IMR-90 (cell line): ENCODE data around the gene AKAP13. TPM values are rescaled to one million over a fixed set of nuclear protein-coding genes. Genes with fewer than 3 reads are reported as not detected.

ENCODE experiments used
- ATAC-seq: fragments of 200-7000 bp; cut with Tn5 transposase; 2 replicates; pipeline ENCODE4 v1.9.1; 2020; ENCODE audit warnings: low read depth, mild to moderate bottlenecking, moderate library complexity
- BruUV-seq: library from RNA; stranded (reverse); fragments of 400-500 nt; replicated peaks from 2 replicates; lab custom pipeline; 2021; lab: Mats Ljungman, UMichigan
- CTCF ChIA-PET: fragments of 300-600 bp; formaldehyde crosslinking; extraction: SDS; loops from one replicate; lab custom pipeline; 2021; ENCODE audit warnings: antibody characterized with exemption; lab: Yijun Ruan, JAX
- POLR2A ChIA-PET: fragments of 300-600 bp; sonication (Branson Sonifier 250); formaldehyde crosslinking; loops from one replicate; lab custom pipeline; 2022; ENCODE audit warnings: antibody characterized with exemption; ENCODE audit not compliant: unreplicated experiment; lab: Charles Lee
- DNase-seq: peaks from one replicate; pipeline ENCODE4 v3.0.0; 2013
- H2AFZ ChIP-seq: replicated peaks from 2 replicates; pipeline ENCODE3; 2013; ENCODE audit warnings: low read length, mild to moderate bottlenecking; ENCODE audit not compliant: poor library complexity
- H2AK5ac ChIP-seq: 2 replicates; pipeline ENCODE4 v1.6.1; 2013; ENCODE audit warnings: low read depth, low read length, inconsistent platforms
- H2AK9ac ChIP-seq: replicated peaks from 2 replicates; pipeline ENCODE3; 2013; ENCODE audit warnings: mild to moderate bottlenecking, low read depth, low read length, moderate library complexity; ENCODE audit not compliant: poor library complexity
- H2BK120ac ChIP-seq: 2 replicates; pipeline ENCODE4 v1.6.1; 2013; ENCODE audit warnings: low read depth, low read length, inconsistent platforms
- H2BK15ac ChIP-seq: 3 replicates; pipeline ENCODE4 v1.6.1; 2013; ENCODE audit warnings: low read depth, low read length, inconsistent platforms
- H2BK20ac ChIP-seq: 2 replicates; pipeline ENCODE4 v1.6.1; 2013; ENCODE audit warnings: low read depth, mild to moderate bottlenecking, inconsistent platforms, low read length, moderate library complexity
- H2BK5ac ChIP-seq: 2 replicates; pipeline ENCODE4 v1.6.1; 2013; ENCODE audit warnings: mild to moderate bottlenecking, low read depth, low read length, inconsistent platforms; ENCODE audit not compliant: poor library complexity, severe bottlenecking
- H3K14ac ChIP-seq: replicated peaks from 2 replicates; pipeline ENCODE4 v1.6.1; 2013; ENCODE audit warnings: low read depth, low read length, inconsistent platforms
- H3K18ac ChIP-seq: 2 replicates; pipeline ENCODE4 v1.6.1; 2013; ENCODE audit warnings: low read depth, low read length, control low read depth
- H3K23ac ChIP-seq: 2 replicates; pipeline ENCODE4 v1.6.1; 2013; ENCODE audit warnings: low read depth, low read length, inconsistent platforms
- H3K27ac ChIP-seq: 2 replicates; pipeline ENCODE4 v1.5.1; 2013; ENCODE audit warnings: mild to moderate bottlenecking, control low read depth, low read length; ENCODE audit not compliant: insufficient read depth
- H3K27me3 ChIP-seq: 2 replicates; pipeline ENCODE4 v1.6.1; 2013; ENCODE audit warnings: low read length; ENCODE audit not compliant: control insufficient read depth, insufficient read depth
- H3K36me3 ChIP-seq: 2 replicates; pipeline ENCODE4 v1.6.1; 2013; ENCODE audit warnings: low read length, mixed read lengths; ENCODE audit not compliant: control insufficient read depth, insufficient read depth
- H3K4ac ChIP-seq: 2 replicates; pipeline ENCODE4 v1.6.1; 2013; ENCODE audit warnings: low read depth, low read length, inconsistent platforms
- H3K4me1 ChIP-seq: 2 replicates; pipeline ENCODE4 v1.6.1; 2013; ENCODE audit warnings: low read length, mixed read lengths; ENCODE audit not compliant: control insufficient read depth, insufficient read depth
- H3K4me2 ChIP-seq: 2 replicates; pipeline ENCODE4 v1.6.1; 2013; ENCODE audit warnings: low read depth, mild to moderate bottlenecking, control low read depth, low read length, moderate library complexity
- H3K4me3 ChIP-seq: 2 replicates; pipeline ENCODE4 v1.5.1; 2013; ENCODE audit warnings: low read depth, mild to moderate bottlenecking, control low read depth, low read length, moderate library complexity; ENCODE audit not compliant: insufficient read depth
- H3K56ac ChIP-seq: 2 replicates; pipeline ENCODE4 v1.6.1; 2013; ENCODE audit warnings: low read length, inconsistent platforms; ENCODE audit not compliant: insufficient read depth; ENCODE audit errors: extremely low read depth
- H3K79me1 ChIP-seq, 2 experiments: 2 replicates each; pipeline ENCODE4 v1.6.1; 2013; ENCODE audit warnings: low read length in 2 of 2, inconsistent platforms in 1 of 2, low read depth in 1 of 2
- H3K9ac ChIP-seq: 2 replicates; pipeline ENCODE4 v1.6.1; 2013; ENCODE audit warnings: low read depth, low read length, control low read depth
- H3K9me1 ChIP-seq: 2 replicates; pipeline ENCODE4 v1.6.1; 2013; ENCODE audit warnings: low read length, inconsistent platforms; ENCODE audit not compliant: insufficient read depth
- H3K9me3 ChIP-seq: 2 replicates; pipeline ENCODE4 v1.6.1; 2013; ENCODE audit warnings: low read length; ENCODE audit not compliant: control insufficient read depth, insufficient read depth
- H4K20me1 ChIP-seq: 2 replicates; pipeline ENCODE4 v1.6.1; 2013; ENCODE audit warnings: low read length, inconsistent platforms; ENCODE audit not compliant: insufficient read depth
- H4K5ac ChIP-seq: 2 replicates; pipeline ENCODE4 v1.6.1; 2013; ENCODE audit warnings: mild to moderate bottlenecking, low read depth, low read length, control low read depth
- H4K8ac ChIP-seq, 2 experiments: 2 replicates each; pipeline ENCODE4 v1.6.1; 2013; ENCODE audit warnings: low read depth in 2 of 2, low read length in 2 of 2, control low read depth in 1 of 2, inconsistent platforms in 1 of 2
- H4K91ac ChIP-seq: 2 replicates; pipeline ENCODE4 v1.6.1; 2013; ENCODE audit warnings: low read depth, low read length, inconsistent platforms; ENCODE audit not compliant: insufficient read depth
- BHLHE40 ChIP-seq: fragments of 150-350 bp; IDR thresholded peaks from 2 replicates; pipeline ENCODE4 v1.6.1; 2016; ENCODE audit warnings: mild to moderate bottlenecking, low read depth, low read length
- CEBPB ChIP-seq: IDR thresholded peaks from 2 replicates; pipeline ENCODE4 v1.6.1; 2012; ENCODE audit warnings: low read depth, low read length, improper control_type of control experiment
- CHD1 ChIP-seq: IDR thresholded peaks from 2 replicates; pipeline ENCODE4 v1.6.1; 2012; ENCODE audit warnings: low read depth, low read length, improper control_type of control experiment
- CTCF ChIP-seq: conservative IDR thresholded peaks from 2 replicates; pipeline ENCODE4 v1.5.1; 2012; ENCODE audit warnings: mild to moderate bottlenecking, low read depth, low read length, improper control_type of control experiment
- FOS ChIP-seq: fragments of 150-350 bp; IDR thresholded peaks from 2 replicates; pipeline ENCODE4 v1.6.1; 2016; ENCODE audit warnings: low read depth, low read length
- MAFK ChIP-seq: IDR thresholded peaks from 2 replicates; pipeline ENCODE4 v1.6.1; 2012; ENCODE audit warnings: low read depth, low read length, improper control_type of control experiment
- MAZ ChIP-seq: IDR thresholded peaks from 2 replicates; pipeline ENCODE4 v1.6.1; 2012; ENCODE audit warnings: low read depth, mild to moderate bottlenecking, low read length, improper control_type of control experiment, moderate library complexity, borderline replicate concordance
- NFE2L2 ChIP-seq: fragments of 150-350 bp; IDR thresholded peaks from 2 replicates; pipeline ENCODE4 v1.6.1; 2016; ENCODE audit warnings: low read depth, mild to moderate bottlenecking, low read length
- RFX5 ChIP-seq: IDR thresholded peaks from 2 replicates; pipeline ENCODE4 v1.8.0; 2012; ENCODE audit warnings: low read depth, mild to moderate bottlenecking, low read length, moderate library complexity
- WGBS, 2 experiments: methylation state at CpG; one replicate each; pipeline versions ENCODE4 v1.1.5 to v1.1.7; 2013; ENCODE audit warnings: missing lambda C conversion rate in 2 of 2; ENCODE audit not compliant: insufficient read length in 1 of 2; ENCODE audit errors: extremely low coverage in 2 of 2; 5-methylcytosine and 5-hydroxymethylcytosine counted together
- dilution Hi-C: fragments of 300-500 bp; cut with HindIII; formaldehyde crosslinking; loops from one replicate; pipeline ENCODE4 v1.14.3; 2018; ENCODE audit warnings: low sequenced_read_pairs; ENCODE audit not compliant: unreplicated experiment
- in situ Hi-C: fragments of 300-500 bp; cut with MboI; formaldehyde crosslinking; loops from 3 replicates; pipeline ENCODE4 v1.14.3; 2019; ENCODE audit warnings: low sequenced_read_pairs, inconsistent platforms, mixed read lengths
- intact Hi-C: fragments of 100-400 bp; cut with micrococcal nuclease; formaldehyde crosslinking; loops from 2 replicates; pipeline ENCODE4 v1.10.0; 2022
- polyA plus RNA-seq, 3 experiments: library from polyadenylated mRNA; depleted of rRNA; stranded (reverse); fragments of >200 nt; gene quantifications; 2 replicates each; pipeline ENCODE4 v1.2.3, GENCODE V29; 2012; ENCODE audit warnings: low replicate concordance in 1 of 3
- total RNA-seq: library from RNA; depleted of rRNA; stranded (reverse); fragments of >200 nt; gene quantifications from 2 replicates; pipeline ENCODE4 v1.2.3, GENCODE V29; 2012

AKAP13 gene
- total and polyA plus RNA-seq, 2 of the 4 experiments (the other 2 are of a cell fraction) = 10.4 to 46.4 TPM

DNA sequence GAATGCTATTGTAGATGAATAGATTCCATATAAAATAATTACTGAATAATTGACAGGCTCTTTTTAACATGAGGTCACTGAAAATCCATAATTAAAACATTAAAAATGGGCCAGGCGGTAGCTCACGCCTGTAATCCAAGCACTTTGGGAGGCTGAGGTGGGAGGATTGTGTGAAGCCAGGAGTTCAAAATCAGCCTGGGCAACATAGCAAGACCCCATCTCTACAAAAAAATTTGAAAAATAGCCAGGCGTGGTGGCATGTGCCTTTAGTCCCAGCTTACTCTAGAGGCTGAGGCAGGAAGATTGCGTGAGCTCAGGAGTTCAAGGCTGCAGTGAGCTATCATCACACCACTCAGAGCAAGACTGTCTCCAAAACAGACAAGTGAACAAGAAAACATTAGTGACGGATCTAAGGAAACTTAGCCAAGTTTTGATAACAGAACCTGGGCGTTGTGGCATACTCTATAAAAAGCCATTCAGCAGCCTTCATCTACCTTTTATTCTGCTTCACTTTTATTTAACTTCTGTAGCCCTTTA is 303.8 kb downstream of the AKAP13 start:
- BruUV-seq = no TSS peak
- Histone ChIP-seq H3K14ac (no peak overlapping the region), H4K8ac (no peak overlapping the region), H3K4me3 (no peak overlapping the region), H3K18ac (no peak overlapping the region), H3K9me1 (0 out of 2 replicates have a peak, but pooled peaks cover 3% of the 10 kb centered on the region), H3K27me3 (no peaks in the 10 kb centered on the region), H3K56ac (no peak overlapping the region), H2AK9ac (no peak overlapping the region), H3K79me1 (no peaks in the 10 kb centered on the region), H4K20me1 (no peaks in the 10 kb centered on the region), H2AK5ac (no peak overlapping the region), H3K9me3 (no peaks in the 10 kb centered on the region), H3K9ac (no peak overlapping the region), H3K23ac (no peak overlapping the region), H2BK20ac (no peak overlapping the region), H3K4me2 (no peak overlapping the region), H4K91ac (no peak overlapping the region), H4K5ac (no peak overlapping the region), H2BK120ac (no peak overlapping the region), H3K36me3 (peaks cover 11% of the 10 kb centered on the region), H3K27ac (no peak overlapping the region), H2BK5ac (no peak overlapping the region), H3K4ac (no peak overlapping the region), H2AFZ (no peak overlapping the region), H3K4me1 (peaks cover 2% of the 10 kb centered on the region; the same call in 1 of the 2 replicates), H2BK15ac (no peak overlapping the region)
- TF ChIP-seq BHLHE40 (no peak), CEBPB (no peak), MAFK (no peak), CHD1 (no peak), MAZ (no peak), NFE2L2 (no peak), CTCF (no peak), FOS (no peak), RFX5 (no peak)
- dilution Hi-C loops = no loop called here
- CTCF ChIA-PET = no interaction called here
- intact Hi-C loops = no loop called here
- in situ Hi-C loops = no loop called here
- DNase-seq = no peak
- POLR2A ChIA-PET = no interaction called here
- no peak for ATAC-seq
- WGBS, 2 experiments = 92% methylated on average over 2 of the region's 6 CpGs; no CpG with 5 or more reads in 1 of the 2 experiments
